Measurements from ENCODE around the gene TOPAZ1.

GRCh38 chr3:44252332-44252959, 10.8 kb downstream of the TOPAZ1 start:
- TF ChIP-seq POLR2A (IDR thresholded peaks at IDR 0.05; ENCODE audit: low read depth, low read length) = no peak
- no peak for TF ChIP-seq POLR2AphosphoS5 (IDR thresholded peaks at IDR 0.05; ENCODE audit: low read depth, low read length)
- no peak for TF ChIP-seq TAF1 (IDR thresholded peaks at IDR 0.05; ENCODE audit: low read depth, low read length)
- TF ChIP-seq POU2F2 (IDR thresholded peaks at IDR 0.05; ENCODE audit: low read depth, low read length) = no peak
- TF ChIP-seq SPI1 (IDR thresholded peaks at IDR 0.05; ENCODE audit: low read depth, low read length) = no peak

Data from GM12891 (cell line).